ENCODE measurements around the gene TRAPPC12.
"Not testable (repeated sequence)": the region's sequence is repeated elsewhere in the genome, so short reads cannot be mapped to it uniquely, and the experiment has no call there.

The TRAPPC12 gene

GRCh38 chr2:3379647-3380534, at the start of gene TRAPPC12:
TRAPPC12 (plus strand) TSS chr2:3379694; CDS start chr2:3387624, 7,930 bp downstream.
- DNase-seq, result peak; percentile 96

GRCh38 chr2:3332133-3332532, 47.4 kb upstream of the TRAPPC12 start:
- DNase-seq, result no peak

- no peak for DNase-seq
Measured at GRCh38 chr2:3334392-3335345, 44.8 kb upstream of the TRAPPC12 start.

GRCh38 chr2:3336844-3337243, 42.6 kb upstream of the TRAPPC12 start:
- no peak for DNase-seq

GRCh38 chr2:3338340-3338739, 41.2 kb upstream of the TRAPPC12 start:
- no peak for DNase-seq

- DNase-seq, result no peak
Measured at GRCh38 chr2:3340144-3340543, 39.4 kb upstream of the TRAPPC12 start.

- DNase-seq, result no peak
Measured at GRCh38 chr2:3341336-3341735, 38.2 kb upstream of the TRAPPC12 start.

GRCh38 chr2:3342324-3342723, 37.2 kb upstream of the TRAPPC12 start:
- DNase-seq, result no peak

- DNase-seq, result no peak
Measured at GRCh38 chr2:3343012-3343411, 36.5 kb upstream of the TRAPPC12 start.

- DNase-seq, result no peak
Measured at GRCh38 chr2:3344897-3345296, 34.6 kb upstream of the TRAPPC12 start.

GRCh38 chr2:3345621-3346020, 33.9 kb upstream of the TRAPPC12 start:
- no peak for DNase-seq

- DNase-seq, result no peak
Measured at GRCh38 chr2:3348767-3349166, 30.7 kb upstream of the TRAPPC12 start.

- DNase-seq, result no peak
Measured at GRCh38 chr2:3349211-3349693, 30.2 kb upstream of the TRAPPC12 start.

- no peak for DNase-seq
Measured at GRCh38 chr2:3354986-3355385, 24.5 kb upstream of the TRAPPC12 start.

- DNase-seq, result no peak
Measured at GRCh38 chr2:3355951-3356569, 23.4 kb upstream of the TRAPPC12 start.

- DNase-seq, result no peak
Measured at GRCh38 chr2:3356799-3357198, 22.7 kb upstream of the TRAPPC12 start.

- DNase-seq, result not testable (repeated sequence)
Measured at GRCh38 chr2:3357446-3357845, 22.0 kb upstream of the TRAPPC12 start.

GRCh38 chr2:3357926-3358325, 21.6 kb upstream of the TRAPPC12 start:
- no peak for DNase-seq

- DNase-seq, result no peak
Measured at GRCh38 chr2:3361518-3362389, 17.7 kb upstream of the TRAPPC12 start.

- no peak for DNase-seq
Measured at GRCh38 chr2:3365219-3365618, 14.3 kb upstream of the TRAPPC12 start.

GRCh38 chr2:3368261-3368722, 11.2 kb upstream of the TRAPPC12 start:
- no peak for DNase-seq

Measured in stimulated activated CD8-positive, alpha-beta memory T cell treated with anti-CD3 and anti-CD28 coated beads, Interleukin-4, amount 100 ng/mL, for 48 hours (primary cell).